K562 (cell line): ENCODE measurements around the gene GPC3. TPM values are rescaled to one million over a fixed set of nuclear protein-coding genes. Genes with fewer than 3 reads are reported as not detected.

Experiments used
- ATAC-seq: fragments of 200-7000 bp; cut with Tn5 transposase; 3 replicates; pipeline ENCODE4 v1.9.1; 2020; ENCODE audit warnings: moderate library complexity
- BruUV-seq: library from RNA; stranded (reverse); fragments of 400-500 nt; replicated peaks from 2 replicates; lab custom pipeline; 2021; lab: Mats Ljungman, UMichigan
- CTCF ChIA-PET: fragments of 300-600 bp; formaldehyde crosslinking; extraction: SDS; loops from one replicate; lab custom pipeline; 2021; ENCODE audit warnings: low intra/inter-chr PET ratio; lab: Yijun Ruan, JAX
- POLR2A ChIA-PET: fragments of 300-600, 350-650 bp; sonication (Branson Sonifier 250); formaldehyde crosslinking; extraction: SDS; loops from one replicate; lab custom pipeline; 2021; ENCODE audit warnings: antibody characterized with exemption, inconsistent platforms; lab: Yijun Ruan, JAX
- DNase-seq, 4 experiments: peaks; one replicate each; pipeline versions ENCODE4 v3.0.0 to v3.0.0-alpha.2; 2011 to 2018; ENCODE audit warnings: low spot score in 3 of 4, mixed read lengths in 3 of 4; ENCODE audit errors: extremely low read depth in 1 of 4
- FAIRE-seq: peaks from 2 replicates; lab custom pipeline; 2011; peaks lifted over from hg19 to GRCh38; lab: Jason Lieb, UNC
- H2AFZ ChIP-seq: 2 replicates; pipeline ENCODE4 v1.6.0; 2011; ENCODE audit warnings: low read depth, low read length, control low read depth, inconsistent platforms
- H3K27ac ChIP-seq: fragments of 200-600 bp; 3 replicates; pipeline ENCODE4 v1.8.0; 2011; ENCODE audit warnings: low read depth, mild to moderate bottlenecking, control low read depth, inconsistent platforms, low read length, moderate library complexity, mixed read lengths; ENCODE audit errors: extremely low read depth
- H3K27me3 ChIP-seq, 2 experiments: fragments of 300-600 bp in 1 of 2; 2 replicates in 1 of 2; 3 replicates in 1 of 2; pipeline versions ENCODE4 v1.6.0 to v1.8.0; 2011; ENCODE audit warnings: inconsistent platforms in 2 of 2, low read length in 2 of 2, mild to moderate bottlenecking in 1 of 2, mixed read lengths in 1 of 2, moderate library complexity in 1 of 2; ENCODE audit not compliant: control insufficient read depth in 2 of 2, insufficient read depth in 2 of 2
- H3K36me3 ChIP-seq: fragments of 300-600 bp; 3 replicates; pipeline ENCODE4 v1.8.0; 2011; ENCODE audit warnings: mild to moderate bottlenecking, low read length, inconsistent platforms; ENCODE audit not compliant: control insufficient read depth, insufficient read depth
- H3K4me1 ChIP-seq, 2 experiments: fragments of 200-600 bp in 1 of 2; replicated peaks in 1 of 2; 2 replicates in 1 of 2; 3 replicates in 1 of 2; pipeline versions ENCODE4 v1.5.1 to v1.8.0; 2011; ENCODE audit warnings: inconsistent platforms in 2 of 2, low read length in 2 of 2, mild to moderate bottlenecking in 1 of 2, mixed read lengths in 1 of 2, moderate library complexity in 1 of 2; ENCODE audit not compliant: control insufficient read depth in 2 of 2, insufficient read depth in 2 of 2
- H3K4me2 ChIP-seq: 2 replicates; pipeline ENCODE4 v1.6.1; 2011; ENCODE audit warnings: low read length, control low read depth, inconsistent platforms, mixed read lengths; ENCODE audit not compliant: insufficient read depth
- H3K4me3 ChIP-seq: fragments of 200-600 bp; sonication (generic), shearing (Covaris generic); 2 replicates; pipeline ENCODE4 v1.5.1; 2016; ENCODE audit warnings: control low read depth, inconsistent platforms
- H3K79me2 ChIP-seq: fragments of 200-600 bp; 3 replicates; pipeline ENCODE4 v1.8.0; 2011; ENCODE audit warnings: low read length, inconsistent platforms; ENCODE audit not compliant: control insufficient read depth, insufficient read depth
- H3K9ac ChIP-seq, 2 experiments: 2 replicates each; pipeline versions ENCODE4 v1.6.0 to v1.6.1; 2011; ENCODE audit warnings: low read depth in 2 of 2, low read length in 2 of 2, control low read depth in 1 of 2, inconsistent platforms in 1 of 2, mild to moderate bottlenecking in 1 of 2, mixed read lengths in 1 of 2; ENCODE audit not compliant: insufficient read depth in 1 of 2
- H3K9me1 ChIP-seq: one replicate; pipeline ENCODE4 v1.6.0; 2011; ENCODE audit warnings: inconsistent platforms, mild to moderate bottlenecking, low read length, moderate library complexity; ENCODE audit not compliant: control insufficient read depth, insufficient read depth
- H3K9me3 ChIP-seq: replicated peaks from 2 replicates; pipeline ENCODE4 v1.5.1; 2011; ENCODE audit warnings: low read depth, low read length, inconsistent platforms; ENCODE audit not compliant: control insufficient read depth, insufficient read depth
- H4K20me1 ChIP-seq: replicated peaks from 2 replicates; pipeline ENCODE4 v1.6.1; 2011; ENCODE audit warnings: low read length, inconsistent platforms, mixed read lengths; ENCODE audit not compliant: control insufficient read depth, insufficient read depth
- CC2D1A ChIP-seq: fragments of 450-650 bp; IDR thresholded peaks from 2 replicates; pipeline ENCODE4 v1.6.1; 2017; ENCODE audit warnings: mild to moderate bottlenecking
- CCNT2 ChIP-seq: IDR thresholded peaks from 2 replicates; pipeline ENCODE4 v1.6.1; 2011; ENCODE audit warnings: borderline replicate concordance, low read depth, mild to moderate bottlenecking, moderate library complexity, mixed read lengths, low read length; ENCODE audit not compliant: insufficient read length; ENCODE audit errors: extremely low read depth
- CHD2 ChIP-seq: IDR thresholded peaks from 2 replicates; pipeline ENCODE4 v1.6.1; 2011; ENCODE audit warnings: low read depth, low read length
- PCBP1 ChIP-seq: fragments of 200-400 bp; formaldehyde crosslinking; IDR thresholded peaks from 2 replicates; pipeline ENCODE4 v1.6.1; 2018; ENCODE audit warnings: mild to moderate bottlenecking, low read depth, low read length; ENCODE audit not compliant: poor library complexity, severe bottlenecking
- PHF8 ChIP-seq: fragments of 200-600 bp; sonication (generic); IDR thresholded peaks from 2 replicates; pipeline ENCODE4 v1.6.1; 2012; ENCODE audit warnings: mixed run types, mild to moderate bottlenecking, inconsistent platforms, low read length, moderate library complexity, borderline replicate concordance
- SLC30A9 ChIP-seq: fragments of 250-450 bp; sonication (Bioruptor Pico); IDR thresholded peaks from 2 replicates; pipeline ENCODE4 v1.8.0; 2022; ENCODE audit warnings: mild to moderate bottlenecking, moderate library complexity
- SMARCA5 ChIP-seq: fragments of 450-650 bp; IDR thresholded peaks from 2 replicates; pipeline ENCODE4 v1.6.1; 2016
- SOX6 ChIP-seq: fragments of 450-650 bp; IDR thresholded peaks from 2 replicates; pipeline ENCODE4 v1.6.1; 2014; ENCODE audit warnings: mild to moderate bottlenecking
- SRSF3 ChIP-seq: fragments of 200-400 bp; formaldehyde crosslinking; IDR thresholded peaks from 2 replicates; pipeline ENCODE4 v1.6.1; 2016; ENCODE audit warnings: mild to moderate bottlenecking, low read length, moderate library complexity; ENCODE audit not compliant: insufficient read depth
- XRCC3 ChIP-seq: fragments of 450-650 bp; IDR thresholded peaks from 2 replicates; pipeline ENCODE4 v1.6.1; 2017; ENCODE audit warnings: mild to moderate bottlenecking, moderate library complexity
- WGBS: fragments of 100-300 bp; shearing (Covaris generic); methylation state at CpG from one replicate; pipeline ENCODE4 v1.1.6; 2016; ENCODE audit warnings: low coverage, mixed read lengths; ENCODE audit not compliant: insufficient coverage; ENCODE audit errors: missing lambda C conversion rate; 5-methylcytosine and 5-hydroxymethylcytosine counted together
- in situ Hi-C: fragments of 300-500 bp; cut with MboI; formaldehyde crosslinking; loops from 4 replicates; pipeline ENCODE4 v1.15.0; 2018; ENCODE audit warnings: inconsistent platforms, mixed read lengths
- intact Hi-C: fragments of 100-400 bp; cut with micrococcal nuclease; formaldehyde crosslinking; loops from 2 replicates; pipeline ENCODE4 v1.14.2; 2022
- polyA plus RNA-seq, 8 experiments: library from polyadenylated mRNA; depleted of rRNA in 4 of 8; stranded (reverse) in 5 of 8; unstranded in 3 of 8; fragments of >200 nt; fragmentation: Nextera tagmentation in 2 of 8; fragmentation: Illumina TruSeq in 1 of 8; extraction: Ambion mirVana in 2 of 8; extraction: Trizol in 1 of 8; gene quantifications; 2 replicates each; pipeline versions ENCODE4 v1.2.1 to v1.2.3, GENCODE V29; 2011 to 2014; ENCODE audit warnings: inconsistent platforms in 1 of 8, missing spikeins in 1 of 8
- total RNA-seq, 7 experiments: library from RNA; depleted of rRNA in 6 of 7; stranded (reverse); fragments of >200 nt in 6 of 7; fragmentation: Illumina TruSeq in 2 of 7; extraction: Trizol in 2 of 7; gene quantifications; 2 replicates each; pipeline versions ENCODE4 v1.2.1 to v1.2.3, GENCODE V29; 2011 to 2021; ENCODE audit warnings: low replicate concordance in 1 of 7
- TF ChIP-seq, protein P1 (sequence below): fragments of 450-650 bp; IDR thresholded peaks from 2 replicates; pipeline ENCODE4 v1.6.1; 2016; ENCODE audit warnings: mild to moderate bottlenecking

GPC3 gene
- total and polyA plus RNA-seq, 9 of the 15 experiments (the other 6 are each of a cell fraction or from before 2014, with no cell fraction given): 0.42 TPM; not detected in 8

DNA sequence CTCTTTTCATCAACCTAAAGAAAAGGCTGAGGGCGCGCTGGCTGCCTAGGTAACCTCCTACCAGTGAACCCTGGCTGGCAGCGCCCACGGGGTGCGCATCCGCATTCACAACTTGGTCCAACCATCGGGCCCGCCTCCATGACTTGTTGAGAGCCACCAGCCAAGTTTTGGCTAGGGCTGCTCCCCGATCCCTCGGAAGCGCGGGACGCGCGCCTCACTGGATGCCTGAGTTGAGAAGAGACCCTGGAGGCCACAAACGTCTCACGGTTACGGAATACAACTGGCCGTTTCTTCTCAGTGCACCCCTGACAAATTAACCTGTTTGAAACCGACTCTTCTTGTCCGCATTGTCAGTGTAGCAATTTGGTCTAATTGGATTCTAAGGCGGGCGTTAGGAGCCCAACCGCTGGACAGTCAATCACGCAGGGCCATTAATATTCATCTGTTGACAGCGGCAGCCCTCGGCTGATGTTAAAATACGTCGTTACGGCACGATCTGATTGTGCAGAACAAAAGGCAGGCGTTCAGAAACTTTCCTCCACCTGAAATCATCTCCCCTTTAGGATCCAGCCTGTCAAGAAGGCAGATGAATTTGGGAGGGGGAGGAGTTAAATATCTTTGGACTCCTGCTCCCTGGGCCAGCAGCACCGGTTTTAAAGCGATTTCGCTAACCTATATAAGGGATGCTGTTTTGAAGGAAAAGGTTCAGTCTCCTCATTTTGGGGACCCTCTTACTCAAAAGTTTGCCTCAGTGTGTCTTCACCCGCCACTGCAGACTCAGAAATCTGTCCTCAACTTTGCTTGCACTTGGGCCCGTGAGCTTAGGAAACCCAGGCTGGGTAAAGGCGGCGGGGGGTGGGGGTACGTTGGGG is 1.2 kb downstream of the GPC3 start (continued):
- TF ChIP-seq SLC30A9 (CRISPR knock-in tag) (no peak), SOX6 (no peak), CHD2 (no peak), PHF8 (no peak), SRSF3 (no peak)
- TF ChIP-seq, all 486 proteins: peak for 0

DNA sequence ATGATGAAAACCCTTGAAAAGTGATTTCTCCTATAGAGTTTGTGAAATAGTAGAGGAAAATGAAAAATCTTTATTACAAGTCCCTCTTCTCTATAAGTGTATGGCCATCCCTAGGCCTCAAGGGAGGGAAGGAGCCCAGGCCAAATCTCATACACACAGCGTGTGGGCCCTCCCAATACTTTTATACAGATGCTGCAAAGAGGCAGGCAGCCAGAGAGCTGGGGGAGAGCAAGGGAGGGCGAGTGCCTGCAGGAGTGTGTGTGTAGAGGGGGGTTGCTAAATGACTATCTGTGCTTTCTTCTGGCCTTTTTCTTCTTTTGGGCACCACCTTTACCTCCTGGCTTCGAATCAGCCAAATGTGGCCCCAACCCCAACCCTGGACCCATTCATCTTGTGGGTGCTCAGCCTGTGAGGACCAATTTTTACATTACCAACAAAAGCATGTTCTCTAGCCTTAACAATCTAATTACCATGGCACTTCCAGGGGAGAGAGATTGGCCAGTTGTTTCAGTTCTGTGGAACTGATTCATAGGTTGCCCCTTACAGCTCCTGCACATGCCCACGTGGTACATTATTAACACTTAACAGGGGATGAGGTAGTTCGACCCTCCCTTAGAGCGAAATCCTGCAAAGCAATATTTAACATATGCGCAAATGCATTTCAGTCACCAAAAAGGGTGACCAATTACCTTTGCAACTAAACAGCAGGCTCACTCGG is 2.0 kb downstream of the GPC3 start:
- no TSS peak for BruUV-seq
- POLR2A ChIA-PET: no interaction called here
- no peak for ATAC-seq
- H3K4me2 ChIP-seq: no peak overlapping the region
- FAIRE-seq: no peak
- H4K20me1 ChIP-seq: no peaks in the 10 kb centered on the region
- H3K27me3 ChIP-seq: peaks cover 4 to 26% of the 10 kb centered on the region in 2 experiments; a peak in 4 of 5 replicates
- WGBS: 13% methylated on average over 6 of the region's 8 CpGs
- no peak for DNase-seq
- CTCF ChIA-PET: no interaction called here
- H3K9me3 ChIP-seq: no peaks in the 10 kb centered on the region
- no peak for TF ChIP-seq PCBP1
- no peak for TF ChIP-seq SMARCA5
- no peak for TF ChIP-seq XRCC3
- no peak for TF ChIP-seq CC2D1A
- TF ChIP-seq CCNT2: no peak
- TF ChIP-seq, protein P1, sequence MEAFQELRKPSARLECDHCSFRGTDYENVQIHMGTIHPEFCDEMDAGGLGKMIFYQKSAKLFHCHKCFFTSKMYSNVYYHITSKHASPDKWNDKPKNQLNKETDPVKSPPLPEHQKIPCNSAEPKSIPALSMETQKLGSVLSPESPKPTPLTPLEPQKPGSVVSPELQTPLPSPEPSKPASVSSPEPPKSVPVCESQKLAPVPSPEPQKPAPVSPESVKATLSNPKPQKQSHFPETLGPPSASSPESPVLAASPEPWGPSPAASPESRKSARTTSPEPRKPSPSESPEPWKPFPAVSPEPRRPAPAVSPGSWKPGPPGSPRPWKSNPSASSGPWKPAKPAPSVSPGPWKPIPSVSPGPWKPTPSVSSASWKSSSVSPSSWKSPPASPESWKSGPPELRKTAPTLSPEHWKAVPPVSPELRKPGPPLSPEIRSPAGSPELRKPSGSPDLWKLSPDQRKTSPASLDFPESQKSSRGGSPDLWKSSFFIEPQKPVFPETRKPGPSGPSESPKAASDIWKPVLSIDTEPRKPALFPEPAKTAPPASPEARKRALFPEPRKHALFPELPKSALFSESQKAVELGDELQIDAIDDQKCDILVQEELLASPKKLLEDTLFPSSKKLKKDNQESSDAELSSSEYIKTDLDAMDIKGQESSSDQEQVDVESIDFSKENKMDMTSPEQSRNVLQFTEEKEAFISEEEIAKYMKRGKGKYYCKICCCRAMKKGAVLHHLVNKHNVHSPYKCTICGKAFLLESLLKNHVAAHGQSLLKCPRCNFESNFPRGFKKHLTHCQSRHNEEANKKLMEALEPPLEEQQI: no peak
- H3K4me3 ChIP-seq: no peak overlapping the region
- H3K27ac ChIP-seq: no peak overlapping the region
- no peak overlapping the region for H3K9ac ChIP-seq
- H3K4me1 ChIP-seq: peaks cover 0 to 11% of the 10 kb centered on the region in 2 experiments; a peak in 2 of 5 replicates
- in situ Hi-C loops (no loop called here), intact Hi-C loops (no loop called here)
- H3K79me2 ChIP-seq: no peaks in the 10 kb centered on the region
- H3K9me1 ChIP-seq: no peaks in the 10 kb centered on the region
- no peak overlapping the region for H2AFZ ChIP-seq
- H3K36me3 ChIP-seq: no peaks in the 10 kb centered on the region
